Gastrocnemius medialis (tissue), 4 donors: ENCODE data around the gene UCKL1. TPM values are rescaled to one million over a fixed set of nuclear protein-coding genes. Genes with fewer than 3 reads are reported as not detected.

Experiments
- ATAC-seq, 2 donors: fragments of 150-250 bp; one replicate each; pipeline ENCODE4 v1.9.1; 2016
- DNase-seq, 2 donors: peaks; one replicate each; pipeline ENCODE4 v3.0.0-alpha.2; 2019
- H3K27ac ChIP-seq, 4 donors: fragments of 200-600 bp; sonication (generic); 1 replicate in 1 of 4; 2 replicates in 3 of 4; pipeline ENCODE4 v1.5.1; 2016 to 2018; ENCODE audit warnings: mild to moderate bottlenecking in 2 of 4, moderate library complexity in 1 of 4
- H3K27me3 ChIP-seq, 3 donors: fragments of 200-600 bp; sonication (generic) in 2 of 3; 1 replicate in 1 of 3; 2 replicates in 2 of 3; pipeline versions ENCODE4 v1.5.1 to v1.6.0; 2016 to 2019; ENCODE audit warnings: mild to moderate bottlenecking in 1 of 3, moderate library complexity in 1 of 3
- H3K36me3 ChIP-seq, 2 donors: fragments of 200-600 bp; sonication (generic) in 1 of 2; one replicate each; pipeline ENCODE4 v1.5.1; 2017 to 2018
- H3K4me1 ChIP-seq, 2 donors: fragments of 200-600 bp; sonication (generic) in 1 of 2; one replicate each; pipeline ENCODE4 v1.5.1; 2016 to 2017; ENCODE audit warnings: mild to moderate bottlenecking in 2 of 2
- H3K4me3 ChIP-seq, 4 donors: fragments of 200-600 bp; sonication (generic) in 3 of 4; 1 replicate in 1 of 4; 2 replicates in 3 of 4; pipeline ENCODE4 v1.5.1; 2016 to 2019; ENCODE audit warnings: mild to moderate bottlenecking in 2 of 4
- H3K9me3 ChIP-seq, 3 donors: fragments of 200-600 bp; sonication (generic) in 2 of 3; 1 replicate in 1 of 3; 2 replicates in 2 of 3; pipeline ENCODE4 v1.5.1; 2016 to 2019
- POLR2A ChIP-seq, 2 donors: fragments of 450-650 bp; IDR thresholded peaks; one replicate each; pipeline ENCODE4 v1.6.1; 2017; ENCODE audit warnings: antibody characterized with exemption in 2 of 2, mild to moderate bottlenecking in 2 of 2, moderate library complexity in 2 of 2
- in situ Hi-C, 4 donors: fragments of 200-750 bp; cut with MboI; loops; one replicate each; pipeline versions ENCODE4 v1.15.0 to v1.8.0; 2017; ENCODE audit warnings: low sequenced_read_pairs in 4 of 4
- intact Hi-C: fragments of 100-400 bp; cut with DNase I; formaldehyde crosslinking; loops from one replicate; pipeline ENCODE4 v1.15.1; 2023; ENCODE audit warnings: low total_unique reads
- total RNA-seq, 4 donors: library from RNA; depleted of rRNA; stranded (reverse); fragments of >200 nt; gene quantifications; one replicate each; pipeline versions ENCODE4 v1.1.0 to v1.2.3, GENCODE V29; 2016
- TF ChIP-seq, protein P1 (sequence below), 5 experiments: fragments of 450-650 bp in 3 of 5; fragments of 200-600 bp in 2 of 5; sonication (generic) in 2 of 5; IDR thresholded peaks in 4 of 5; conservative IDR thresholded peaks in 1 of 5; 1 replicate in 4 of 5; 2 replicates in 1 of 5; pipeline ENCODE4 v1.5.1; 2016 to 2019; ENCODE audit warnings: antibody characterized with exemption in 5 of 5, mild to moderate bottlenecking in 3 of 5, moderate library complexity in 3 of 5

UCKL1 gene
- total RNA-seq, 4 donors from 2014 or later: 22.0 to 46.4 (median 27.1) TPM

DNA sequence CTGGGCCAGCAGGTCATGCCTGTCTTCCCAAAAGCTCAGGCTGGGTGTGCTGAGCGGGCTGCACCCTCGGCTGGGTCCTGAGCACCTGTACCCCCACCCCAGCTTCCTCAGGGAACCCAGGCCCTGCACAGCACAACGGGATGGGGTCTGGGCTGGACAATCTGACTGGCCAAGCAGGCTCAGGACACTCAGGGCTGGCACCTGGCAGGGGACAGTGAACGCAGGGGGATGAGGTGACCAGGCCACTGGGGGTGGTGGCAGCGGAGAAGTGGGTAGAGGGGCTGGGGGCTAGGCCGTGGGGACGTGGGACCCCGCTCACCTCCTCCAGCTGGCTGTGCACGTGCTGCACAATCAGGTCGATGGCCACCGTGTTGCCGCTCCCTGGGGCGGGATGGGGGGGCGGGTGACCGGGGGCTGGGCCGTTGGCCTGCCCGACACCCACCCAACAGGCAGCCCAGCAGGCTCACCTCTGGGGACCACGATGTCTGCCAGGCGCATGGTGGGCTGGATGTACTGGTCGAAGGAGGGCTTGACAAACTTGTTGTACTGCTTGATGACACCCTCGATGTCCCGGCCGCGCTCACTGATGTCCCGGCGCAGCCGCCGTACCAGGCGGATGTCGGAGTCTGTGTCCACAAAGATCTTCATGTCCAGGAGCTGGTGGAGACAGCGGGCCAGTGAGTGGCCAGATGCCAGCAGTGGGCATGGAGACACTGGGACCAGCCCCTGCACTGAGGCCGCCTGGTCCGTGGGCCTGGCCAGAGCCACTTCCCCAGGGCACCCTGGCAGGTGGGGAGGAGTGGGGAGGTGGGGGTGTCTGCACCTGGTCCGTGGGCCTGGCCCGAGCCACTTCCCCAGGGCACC is 11.9 kb downstream of the UCKL1 start:
- no peak for TF ChIP-seq POLR2A (IDR thresholded peaks at IDR 0.05)
- TF ChIP-seq, protein P1, sequence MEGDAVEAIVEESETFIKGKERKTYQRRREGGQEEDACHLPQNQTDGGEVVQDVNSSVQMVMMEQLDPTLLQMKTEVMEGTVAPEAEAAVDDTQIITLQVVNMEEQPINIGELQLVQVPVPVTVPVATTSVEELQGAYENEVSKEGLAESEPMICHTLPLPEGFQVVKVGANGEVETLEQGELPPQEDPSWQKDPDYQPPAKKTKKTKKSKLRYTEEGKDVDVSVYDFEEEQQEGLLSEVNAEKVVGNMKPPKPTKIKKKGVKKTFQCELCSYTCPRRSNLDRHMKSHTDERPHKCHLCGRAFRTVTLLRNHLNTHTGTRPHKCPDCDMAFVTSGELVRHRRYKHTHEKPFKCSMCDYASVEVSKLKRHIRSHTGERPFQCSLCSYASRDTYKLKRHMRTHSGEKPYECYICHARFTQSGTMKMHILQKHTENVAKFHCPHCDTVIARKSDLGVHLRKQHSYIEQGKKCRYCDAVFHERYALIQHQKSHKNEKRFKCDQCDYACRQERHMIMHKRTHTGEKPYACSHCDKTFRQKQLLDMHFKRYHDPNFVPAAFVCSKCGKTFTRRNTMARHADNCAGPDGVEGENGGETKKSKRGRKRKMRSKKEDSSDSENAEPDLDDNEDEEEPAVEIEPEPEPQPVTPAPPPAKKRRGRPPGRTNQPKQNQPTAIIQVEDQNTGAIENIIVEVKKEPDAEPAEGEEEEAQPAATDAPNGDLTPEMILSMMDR (IDR thresholded peaks at IDR 0.05 in 4 of 5, conservative IDR thresholded peaks at IDR 0.05 in 1 of 5): no peak
- in situ Hi-C loops: no loop called here
- intact Hi-C loops: no loop called here
- ATAC-seq (no peak), DNase-seq (no peak)
- no peaks in the 10 kb centered on the region for H3K27me3 ChIP-seq
- peaks cover 0 to 47% of the 10 kb centered on the region in 2 donors for H3K36me3 ChIP-seq
- H3K27ac ChIP-seq: peak overlapping the region in 3 of 4 donors; percentile 47 to 92 (median 59)
- peaks cover 39 to 56% of the 10 kb centered on the region in 2 donors for H3K4me1 ChIP-seq
- no peaks in the 10 kb centered on the region for H3K9me3 ChIP-seq
- H3K4me3 ChIP-seq: no peak overlapping the region

- in situ Hi-C loops: no loop called here
- no peaks in the 10 kb centered on the region for H3K9me3 ChIP-seq
- H3K36me3 ChIP-seq: peaks cover 0 to 49% of the 10 kb centered on the region in 2 donors
- no peak for ATAC-seq
- DNase-seq: no peak
- peak overlapping the region; percentile 47 to 71 (median 62) for H3K27ac ChIP-seq
- H3K27me3 ChIP-seq: no peaks in the 10 kb centered on the region
- H3K4me1 ChIP-seq: peaks cover 33 to 50% of the 10 kb centered on the region in 2 donors
- intact Hi-C loops: no loop called here
- no peak overlapping the region for H3K4me3 ChIP-seq
- TF ChIP-seq, protein P1 (IDR thresholded peaks at IDR 0.05 in 4 of 5, conservative IDR thresholded peaks at IDR 0.05 in 1 of 5): no peak
These were observed 12.5 kb downstream of the UCKL1 start for GRCh38 chr20:63943808-63944077.

- in situ Hi-C loops (no loop called here), intact Hi-C loops (no loop called here)
- peaks cover 29 to 45% of the 10 kb centered on the region in 2 donors for H3K4me1 ChIP-seq
- H3K36me3 ChIP-seq: peaks cover 0 to 49% of the 10 kb centered on the region in 2 donors
- TF ChIP-seq POLR2A (IDR thresholded peaks at IDR 0.05): no peak
- TF ChIP-seq, protein P1 (IDR thresholded peaks at IDR 0.05 in 4 of 5, conservative IDR thresholded peaks at IDR 0.05 in 1 of 5): no peak
- DNase-seq (no peak), ATAC-seq (no peak)
- H3K27ac ChIP-seq: peak overlapping the region; percentile 47 to 71 (median 62)
- H3K4me3 ChIP-seq: no peak overlapping the region
- no peaks in the 10 kb centered on the region for H3K27me3 ChIP-seq
- H3K9me3 ChIP-seq: no peaks in the 10 kb centered on the region
These were observed 13.0 kb downstream of the UCKL1 start for GRCh38 chr20:63942969-63943807.

GRCh38 chr20:63942250-63942951 is 13.8 kb downstream of the UCKL1 start:
- Histone ChIP-seq H3K27me3 (no peaks in the 10 kb centered on the region), H3K9me3 (no peaks in the 10 kb centered on the region), H3K36me3 (peaks cover 0 to 49% of the 10 kb centered on the region in 2 donors), H3K4me3 (no peak overlapping the region), H3K27ac (peak overlapping the region; percentile 47 to 71 (median 62)), H3K4me1 (peaks cover 21 to 45% of the 10 kb centered on the region in 2 donors)
- DNase-seq: no peak
- in situ Hi-C loops (no loop called here), intact Hi-C loops (no loop called here)
- no peak for ATAC-seq
- TF ChIP-seq, protein P1 (IDR thresholded peaks at IDR 0.05 in 4 of 5, conservative IDR thresholded peaks at IDR 0.05 in 1 of 5): no peak
- no peak for TF ChIP-seq POLR2A (IDR thresholded peaks at IDR 0.05)
